ENCODE results near the gene ARHGAP31. TPM values are rescaled to one million over a fixed set of nuclear protein-coding genes. Genes with fewer than 3 reads are reported as not detected.

The ARHGAP31 gene
- total RNA-seq, 1 donor from 2014 or later: 48.1 TPM

- Histone ChIP-seq H3K9me3 (ENCODE audit: insufficient read depth, low read depth, low read length) (peaks cover 3% of the 10 kb centered on the region), H3K9ac (ENCODE audit: low read length) (no peak overlapping the region), H3K4me3 (ENCODE audit: insufficient read depth, low read depth, low read length) (no peak overlapping the region), H4K20me1 (ENCODE audit: insufficient read depth, low read length) (peaks cover 55% of the 10 kb centered on the region), H3K4me2 (ENCODE audit: low read length) (no peak overlapping the region), H2AFZ (ENCODE audit: low read depth, low read length) (no peak overlapping the region), H3K4me1 (ENCODE audit: insufficient read depth, low read length) (no peaks in the 10 kb centered on the region), H3K27me3 (ENCODE audit: insufficient read depth, low read length) (no peaks in the 10 kb centered on the region), H3K79me2 (ENCODE audit: insufficient read depth, low read length) (peaks cover 86% of the 10 kb centered on the region), H3K36me3 (ENCODE audit: insufficient read depth, low read length) (no peaks in the 10 kb centered on the region), H3K27ac (ENCODE audit: low read depth, low read length) (no peak overlapping the region)
- no peak overlapping the region for H3K4me3 Mint-ChIP-seq (ENCODE audit: unreplicated experiment)
- H3K9me3 Mint-ChIP-seq (ENCODE audit: unreplicated experiment): peaks cover 5% of the 10 kb centered on the region
- FAIRE-seq (no peak), DNase-seq (ENCODE audit: low read depth) (peak; percentile 26)
- no peak for TF ChIP-seq EZH2 (IDR thresholded peaks at IDR 0.05; ENCODE audit: insufficient read depth, low read length)
- TF ChIP-seq, protein P1, sequence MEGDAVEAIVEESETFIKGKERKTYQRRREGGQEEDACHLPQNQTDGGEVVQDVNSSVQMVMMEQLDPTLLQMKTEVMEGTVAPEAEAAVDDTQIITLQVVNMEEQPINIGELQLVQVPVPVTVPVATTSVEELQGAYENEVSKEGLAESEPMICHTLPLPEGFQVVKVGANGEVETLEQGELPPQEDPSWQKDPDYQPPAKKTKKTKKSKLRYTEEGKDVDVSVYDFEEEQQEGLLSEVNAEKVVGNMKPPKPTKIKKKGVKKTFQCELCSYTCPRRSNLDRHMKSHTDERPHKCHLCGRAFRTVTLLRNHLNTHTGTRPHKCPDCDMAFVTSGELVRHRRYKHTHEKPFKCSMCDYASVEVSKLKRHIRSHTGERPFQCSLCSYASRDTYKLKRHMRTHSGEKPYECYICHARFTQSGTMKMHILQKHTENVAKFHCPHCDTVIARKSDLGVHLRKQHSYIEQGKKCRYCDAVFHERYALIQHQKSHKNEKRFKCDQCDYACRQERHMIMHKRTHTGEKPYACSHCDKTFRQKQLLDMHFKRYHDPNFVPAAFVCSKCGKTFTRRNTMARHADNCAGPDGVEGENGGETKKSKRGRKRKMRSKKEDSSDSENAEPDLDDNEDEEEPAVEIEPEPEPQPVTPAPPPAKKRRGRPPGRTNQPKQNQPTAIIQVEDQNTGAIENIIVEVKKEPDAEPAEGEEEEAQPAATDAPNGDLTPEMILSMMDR (IDR thresholded peaks at IDR 0.05; ENCODE audit: insufficient read depth, low read depth, low read length): no peak
- H3K27me3 Mint-ChIP-seq (ENCODE audit: low read depth, unreplicated experiment): no peaks in the 10 kb centered on the region
- H3K27ac Mint-ChIP-seq (ENCODE audit: unreplicated experiment): no peak overlapping the region
- peaks cover 7% of the 10 kb centered on the region for H3K4me1 Mint-ChIP-seq (ENCODE audit: low read depth, unreplicated experiment)
- H3K36me3 Mint-ChIP-seq (ENCODE audit: low read depth, unreplicated experiment): peaks cover 13% of the 10 kb centered on the region
Measured at GRCh38 chr3:119338754-119339153, 44.6 kb downstream of the ARHGAP31 start.

DNA sequence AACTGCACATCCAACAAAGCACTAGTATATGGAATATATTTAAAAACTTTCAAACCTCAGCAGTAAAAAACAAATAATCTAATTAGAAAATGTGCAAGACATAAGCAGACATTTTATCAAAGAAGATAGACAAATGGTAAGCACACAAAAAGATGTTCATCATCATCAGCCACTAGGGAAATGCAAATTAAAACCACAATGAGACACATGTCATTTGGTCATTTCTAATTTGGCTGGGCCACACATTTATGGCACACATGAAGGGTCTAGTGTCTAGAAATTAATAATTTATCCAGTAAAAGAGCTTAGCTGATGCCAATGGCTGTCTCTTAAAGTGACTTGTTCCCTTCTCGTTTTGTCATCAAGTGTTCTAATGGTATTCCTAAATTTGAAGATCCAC lies 45.8 kb downstream of the ARHGAP31 start:
- FAIRE-seq: no peak
- Mint-ChIP-seq H3K27ac (ENCODE audit: unreplicated experiment) (no peak overlapping the region), H3K27me3 (ENCODE audit: low read depth, unreplicated experiment) (no peaks in the 10 kb centered on the region)

GRCh38 chr3:119340446-119340845 lies 46.3 kb downstream of the ARHGAP31 start:
- Histone ChIP-seq H4K20me1 (ENCODE audit: insufficient read depth, low read length) (peaks cover 52% of the 10 kb centered on the region), H3K9me3 (ENCODE audit: insufficient read depth, low read depth, low read length) (peaks cover 3% of the 10 kb centered on the region), H3K9ac (ENCODE audit: low read length) (no peak overlapping the region), H3K27me3 (ENCODE audit: insufficient read depth, low read length) (no peaks in the 10 kb centered on the region), H3K36me3 (ENCODE audit: insufficient read depth, low read length) (no peaks in the 10 kb centered on the region), H3K4me1 (ENCODE audit: insufficient read depth, low read length) (no peaks in the 10 kb centered on the region), H3K79me2 (ENCODE audit: insufficient read depth, low read length) (peaks cover 83% of the 10 kb centered on the region), H3K4me3 (ENCODE audit: insufficient read depth, low read depth, low read length) (no peak overlapping the region), H2AFZ (ENCODE audit: low read depth, low read length) (no peak overlapping the region), H3K27ac (ENCODE audit: low read depth, low read length) (no peak overlapping the region), H3K4me2 (ENCODE audit: low read length) (no peak overlapping the region)
- H3K9me3 Mint-ChIP-seq (ENCODE audit: unreplicated experiment): peaks cover under 1% of the 10 kb centered on the region
- peaks cover 14% of the 10 kb centered on the region for H3K36me3 Mint-ChIP-seq (ENCODE audit: low read depth, unreplicated experiment)
- H3K4me3 Mint-ChIP-seq (ENCODE audit: unreplicated experiment): no peak overlapping the region
- FAIRE-seq: no peak
- no peak for DNase-seq (ENCODE audit: low read depth)
- peaks cover 7% of the 10 kb centered on the region for H3K4me1 Mint-ChIP-seq (ENCODE audit: low read depth, unreplicated experiment)
- H3K27me3 Mint-ChIP-seq (ENCODE audit: low read depth, unreplicated experiment): no peaks in the 10 kb centered on the region
- H3K27ac Mint-ChIP-seq (ENCODE audit: unreplicated experiment): no peak overlapping the region
- TF ChIP-seq, protein P1 (IDR thresholded peaks at IDR 0.05; ENCODE audit: insufficient read depth, low read depth, low read length): no peak
- TF ChIP-seq EZH2 (IDR thresholded peaks at IDR 0.05; ENCODE audit: insufficient read depth, low read length): no peak

More for the DNA sequence above, 45.8 kb downstream of the ARHGAP31 start:
- H3K4me3 Mint-ChIP-seq (ENCODE audit: unreplicated experiment): no peak overlapping the region
- H3K4me3 ChIP-seq (ENCODE audit: insufficient read depth, low read depth, low read length): no peak overlapping the region
- DNase-seq (ENCODE audit: low read depth): no peak
- no peak overlapping the region for H3K27ac ChIP-seq (ENCODE audit: low read depth, low read length)
- H4K20me1 ChIP-seq (ENCODE audit: insufficient read depth, low read length): peaks cover 50% of the 10 kb centered on the region
- peaks cover 3% of the 10 kb centered on the region for H3K9me3 Mint-ChIP-seq (ENCODE audit: unreplicated experiment)
- H3K4me1 Mint-ChIP-seq (ENCODE audit: low read depth, unreplicated experiment): peaks cover 7% of the 10 kb centered on the region
- no peak overlapping the region for H2AFZ ChIP-seq (ENCODE audit: low read depth, low read length)
- peaks cover 3% of the 10 kb centered on the region for H3K9me3 ChIP-seq (ENCODE audit: insufficient read depth, low read depth, low read length)
- H3K79me2 ChIP-seq (ENCODE audit: insufficient read depth, low read length): peaks cover 84% of the 10 kb centered on the region
- H3K36me3 Mint-ChIP-seq (ENCODE audit: low read depth, unreplicated experiment): peaks cover 16% of the 10 kb centered on the region
- no peak overlapping the region for H3K9ac ChIP-seq (ENCODE audit: low read length)
- H3K36me3 ChIP-seq (ENCODE audit: insufficient read depth, low read length): no peaks in the 10 kb centered on the region
- TF ChIP-seq EZH2 (IDR thresholded peaks at IDR 0.05; ENCODE audit: insufficient read depth, low read length): no peak
- no peaks in the 10 kb centered on the region for H3K4me1 ChIP-seq (ENCODE audit: insufficient read depth, low read length)
- no peak overlapping the region for H3K4me2 ChIP-seq (ENCODE audit: low read length)
- H3K27me3 ChIP-seq (ENCODE audit: insufficient read depth, low read length): no peaks in the 10 kb centered on the region
